ENCODE data around the gene GJC3.
"Not testable (repeated sequence)": the region's sequence is repeated elsewhere in the genome, so short reads cannot be mapped to it uniquely, and the experiment has no call there.

GJC3 gene

GRCh38 chr7:99928188-99928587, 1.2 kb downstream of the GJC3 start:
- no peak for FAIRE-seq

DNA sequence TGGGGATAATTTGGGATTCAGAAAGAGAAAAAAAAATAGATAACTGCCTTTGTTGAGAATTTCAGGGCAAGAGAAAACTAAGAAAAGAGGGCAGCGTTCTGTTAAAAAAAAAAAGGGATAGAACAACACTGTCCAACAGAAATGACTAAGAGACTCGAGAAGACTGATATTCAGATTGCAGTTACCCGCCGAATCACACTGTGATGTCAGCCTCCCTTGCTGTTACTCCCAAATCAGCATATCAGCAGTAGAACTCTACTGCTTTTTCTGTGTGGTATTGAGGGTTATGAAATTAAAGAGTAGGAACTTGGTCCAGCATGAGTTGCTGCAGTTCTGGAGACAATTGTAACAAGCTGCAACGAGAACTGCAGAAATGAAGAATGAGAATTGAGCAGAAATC, 1.9 kb downstream of the GJC3 start:
- FAIRE-seq, result no peak

DNA sequence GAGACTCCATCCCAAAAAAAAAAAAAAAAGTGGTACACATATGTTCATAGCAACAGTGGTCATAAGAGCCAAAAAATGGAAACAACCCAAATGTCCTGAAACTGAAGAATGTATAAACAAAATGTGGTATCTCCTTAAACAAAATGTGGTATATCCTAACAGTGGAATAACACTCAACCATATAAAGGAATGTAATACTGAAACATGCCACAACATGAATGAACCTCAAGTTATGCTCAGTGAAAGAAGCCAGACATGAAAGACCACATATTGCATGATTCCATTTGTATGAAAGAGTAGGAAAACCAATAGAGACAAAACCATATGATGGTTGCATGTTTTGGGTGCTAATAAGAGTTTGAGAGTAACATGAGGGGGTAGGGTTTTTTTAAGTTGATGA, 3.1 kb downstream of the GJC3 start:
- FAIRE-seq, result no peak

GRCh38 chr7:99923200-99923599, 6.2 kb downstream of the GJC3 start:
- FAIRE-seq, result no peak

DNA sequence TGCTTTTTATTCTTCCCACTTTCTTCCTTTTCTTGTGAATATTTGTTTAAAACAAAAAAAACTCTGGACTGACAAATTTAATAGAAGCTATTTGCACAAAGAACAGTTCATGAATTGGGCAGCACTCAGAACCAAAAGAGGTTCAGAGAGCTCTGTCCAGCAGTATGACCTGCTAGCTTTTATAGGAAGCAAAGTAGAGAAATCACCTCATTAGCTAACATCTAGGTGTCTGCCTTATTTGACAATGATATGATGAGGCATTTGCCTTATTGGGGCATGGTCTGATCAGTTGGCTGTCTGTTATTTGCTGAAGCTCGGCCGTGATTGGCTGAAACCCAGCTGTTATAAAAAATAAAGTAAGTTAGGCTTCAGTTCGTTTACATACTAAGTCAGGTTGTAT, 9.3 kb downstream of the GJC3 start:
- FAIRE-seq, result no peak

DNA sequence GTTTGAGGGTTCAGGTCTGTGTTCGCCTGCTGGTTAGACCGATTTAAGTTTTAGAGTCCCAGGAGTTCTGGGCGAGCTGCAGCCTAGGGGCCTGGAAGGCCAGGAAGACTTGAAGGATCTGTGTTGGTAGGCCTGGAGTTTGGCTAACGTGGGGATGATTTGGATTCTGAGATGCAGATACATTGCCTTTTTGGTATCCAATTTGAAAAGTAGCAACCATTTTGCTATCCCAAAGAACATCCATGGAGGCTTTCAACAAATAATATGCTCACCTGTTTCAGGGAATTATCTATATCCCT, 9.7 kb downstream of the GJC3 start:
- FAIRE-seq, result no peak

- no peak for FAIRE-seq
Measured at GRCh38 chr7:99918959-99919813, 10.2 kb downstream of the GJC3 start, which contains the start of gene TRIM4. TRIM4 (minus strand) TSS chr7:99919530; CDS start chr7:99919401, 129 bp downstream.

- FAIRE-seq, result no peak
Measured at GRCh38 chr7:99910976-99911375, 18.4 kb downstream of the GJC3 start.

GRCh38 chr7:99901581-99901980, 27.8 kb downstream of the GJC3 start:
- FAIRE-seq, result no peak

GRCh38 chr7:99899830-99900519, 29.4 kb downstream of the GJC3 start:
- no peak for FAIRE-seq

GRCh38 chr7:99898836-99899235, 30.6 kb downstream of the GJC3 start:
- FAIRE-seq, result no peak

- FAIRE-seq, result no peak
Measured at GRCh38 chr7:99898023-99898357, 31.4 kb downstream of the GJC3 start.

DNA sequence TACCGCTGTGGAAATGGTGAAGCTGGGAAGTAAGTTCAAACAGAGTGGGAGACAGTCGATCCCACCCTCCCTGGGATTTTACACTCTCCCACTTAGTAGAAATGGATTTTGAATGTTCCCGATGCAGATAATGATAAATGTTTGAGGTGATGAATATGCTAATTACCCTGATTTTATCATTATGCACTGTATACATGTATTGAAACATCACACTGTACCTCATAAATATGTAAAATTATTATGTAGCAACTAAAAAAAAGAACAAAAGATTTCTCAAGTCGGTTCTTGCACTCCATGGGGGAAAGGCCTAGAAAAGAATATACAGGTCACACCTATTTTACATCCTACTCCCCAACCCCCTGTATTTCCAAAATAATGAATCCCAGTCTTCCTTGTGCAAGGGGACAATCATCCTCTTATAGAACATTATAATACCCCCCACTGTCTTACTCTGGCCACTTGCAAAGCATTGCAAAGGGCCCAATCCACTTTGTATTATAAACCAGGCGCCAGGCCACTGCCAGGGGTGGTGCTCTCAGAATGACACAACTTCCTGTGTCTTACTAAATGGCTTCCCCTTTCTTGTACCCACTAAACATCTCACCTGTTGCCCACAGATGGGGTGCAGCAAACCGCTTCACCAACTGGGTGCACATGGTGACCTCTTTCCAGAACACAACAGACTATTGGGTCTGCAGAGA, 31.9 kb downstream of the GJC3 start:
- no peak for FAIRE-seq

DNA sequence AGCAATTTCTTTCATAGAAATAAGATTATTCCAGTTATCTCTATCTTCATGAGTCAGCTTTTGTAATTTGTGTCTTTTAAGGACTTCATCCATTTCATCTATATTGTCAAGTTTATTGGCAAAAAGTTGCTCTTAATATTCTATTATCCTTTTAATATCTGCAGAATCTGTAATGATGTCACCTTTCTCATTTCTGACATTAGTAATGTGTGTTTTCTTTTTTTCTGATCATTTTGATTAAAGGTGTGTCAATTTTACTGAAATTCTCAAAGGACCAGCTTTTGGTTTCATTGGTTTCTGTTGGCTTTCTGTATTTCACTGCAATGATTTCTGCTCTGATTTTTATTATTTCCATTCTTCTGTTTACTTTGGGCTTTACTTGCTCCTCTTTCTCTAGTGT, 34.7 kb downstream of the GJC3 start:
- no peak for FAIRE-seq

DNA sequence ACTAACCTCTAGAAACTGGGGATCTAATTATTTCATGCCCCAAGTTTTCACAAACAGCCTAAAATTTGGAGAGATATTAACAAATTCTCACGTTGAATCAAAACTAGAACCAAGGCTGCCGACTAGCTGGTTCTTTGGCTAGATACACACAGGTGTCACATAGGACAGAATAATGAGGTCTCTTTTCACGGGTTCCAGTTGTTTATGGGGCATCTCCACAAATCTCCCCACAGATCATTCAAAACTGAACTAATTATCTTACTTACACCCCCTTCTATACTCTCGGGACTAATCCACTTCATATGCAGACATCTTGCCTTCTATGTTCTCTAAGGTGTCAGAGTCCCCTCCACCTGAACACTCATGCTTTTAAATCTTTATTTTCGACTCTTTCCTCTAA, 36.1 kb downstream of the GJC3 start:
- no peak for FAIRE-seq

DNA sequence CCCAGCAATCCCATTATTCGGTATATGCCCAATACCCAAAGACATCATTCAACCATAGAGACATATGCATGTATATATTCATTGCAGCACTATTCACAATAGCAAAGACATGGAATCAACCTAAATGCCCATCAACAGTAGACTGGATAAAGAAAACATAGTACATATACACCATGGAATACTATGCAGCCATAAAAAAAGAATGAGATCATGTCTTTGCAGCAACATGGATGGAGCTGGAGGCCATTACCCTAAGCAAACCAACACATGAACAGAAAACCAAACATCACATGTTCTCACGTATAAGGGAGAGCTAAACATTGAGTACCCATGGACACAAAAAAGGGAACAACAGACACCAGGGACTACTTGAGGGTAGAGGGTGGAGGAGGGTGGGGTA, 39.1 kb downstream of the GJC3 start:
- FAIRE-seq, result not testable (repeated sequence)

- not testable (repeated sequence) for FAIRE-seq
Measured at GRCh38 chr7:99888366-99888765, 41.1 kb downstream of the GJC3 start.

DNA sequence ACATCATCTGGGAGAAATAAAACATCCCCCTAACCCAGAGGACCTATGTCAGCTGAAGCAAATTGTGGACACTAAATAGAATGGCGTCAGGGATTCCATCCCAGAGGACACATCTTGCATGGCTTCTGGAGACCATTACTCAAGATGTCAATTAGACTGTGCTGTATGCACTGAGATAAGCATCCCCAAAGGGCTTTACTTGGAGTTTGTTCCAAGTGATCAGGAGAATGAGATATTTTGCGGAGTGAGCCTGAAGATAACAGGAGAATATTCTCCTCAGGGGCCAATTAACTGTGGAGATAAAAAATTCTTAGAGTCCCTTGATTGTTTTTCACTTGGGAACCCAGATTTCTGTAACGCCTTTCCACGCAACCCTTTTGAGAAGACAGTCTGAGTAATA, 48.0 kb downstream of the GJC3 start:
- FAIRE-seq, result no peak

DNA sequence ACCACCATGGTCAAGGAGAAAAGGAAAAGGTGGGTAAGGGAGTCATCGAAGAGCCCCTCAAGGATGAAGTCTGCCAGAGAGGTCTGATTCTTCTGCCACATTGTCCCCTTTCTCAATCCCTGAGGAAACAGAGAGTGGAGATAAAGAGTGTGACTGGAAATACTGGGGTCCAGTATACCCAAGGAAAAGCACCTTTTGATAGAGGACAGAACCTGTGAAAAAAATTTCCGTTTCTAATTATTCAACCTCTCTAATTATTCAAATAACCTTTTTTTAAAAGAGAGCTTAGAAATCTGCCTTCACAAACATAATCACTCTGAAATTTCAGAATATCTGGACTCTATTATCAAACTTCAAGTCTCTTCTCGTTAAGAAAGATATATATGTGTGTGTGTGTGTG, 52.5 kb downstream of the GJC3 start, which contains the start of gene OR2AE1:
TSS of gene OR2AE1 (minus strand) at position 101 of the 400 bp plus-strand sequence. CDS start at position 101, 0 bp downstream.
- no peak for FAIRE-seq

- no peak for FAIRE-seq
Measured at GRCh38 chr7:99876491-99876890, 52.9 kb downstream of the GJC3 start.

Measured in G401.6 (cell line).